ENCODE results near the gene INPP4B.
A peak's percentile ranks its signal among the peaks of the same experiment; 100 is the strongest.

INPP4B gene

DNA sequence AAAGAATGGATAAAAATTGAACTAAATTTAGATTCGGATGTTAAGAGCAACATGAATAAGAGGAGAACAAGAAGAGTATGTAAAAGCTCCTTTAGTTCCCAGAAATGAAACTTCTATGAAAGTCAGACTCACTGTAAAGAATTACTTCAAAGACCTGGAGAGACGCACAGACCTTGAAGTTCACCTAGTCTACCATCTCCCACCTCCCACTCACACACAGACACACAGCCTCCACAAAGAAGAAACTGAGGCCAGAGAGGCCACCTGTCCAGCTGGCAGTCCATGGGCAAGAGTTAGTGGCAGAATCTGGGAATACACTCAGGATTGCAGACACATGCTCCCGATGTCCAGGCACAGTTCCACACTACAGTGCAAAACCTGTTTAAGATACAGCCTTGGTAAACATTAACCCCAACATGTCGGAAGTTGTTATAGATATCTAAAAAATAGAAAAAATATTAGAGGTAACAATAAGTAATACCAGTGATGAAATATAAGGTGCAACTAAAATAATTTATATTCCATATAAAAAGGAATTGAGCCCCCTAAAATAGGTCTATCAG, 288.8 kb downstream of the INPP4B start:
- TF ChIP-seq, protein P1, sequence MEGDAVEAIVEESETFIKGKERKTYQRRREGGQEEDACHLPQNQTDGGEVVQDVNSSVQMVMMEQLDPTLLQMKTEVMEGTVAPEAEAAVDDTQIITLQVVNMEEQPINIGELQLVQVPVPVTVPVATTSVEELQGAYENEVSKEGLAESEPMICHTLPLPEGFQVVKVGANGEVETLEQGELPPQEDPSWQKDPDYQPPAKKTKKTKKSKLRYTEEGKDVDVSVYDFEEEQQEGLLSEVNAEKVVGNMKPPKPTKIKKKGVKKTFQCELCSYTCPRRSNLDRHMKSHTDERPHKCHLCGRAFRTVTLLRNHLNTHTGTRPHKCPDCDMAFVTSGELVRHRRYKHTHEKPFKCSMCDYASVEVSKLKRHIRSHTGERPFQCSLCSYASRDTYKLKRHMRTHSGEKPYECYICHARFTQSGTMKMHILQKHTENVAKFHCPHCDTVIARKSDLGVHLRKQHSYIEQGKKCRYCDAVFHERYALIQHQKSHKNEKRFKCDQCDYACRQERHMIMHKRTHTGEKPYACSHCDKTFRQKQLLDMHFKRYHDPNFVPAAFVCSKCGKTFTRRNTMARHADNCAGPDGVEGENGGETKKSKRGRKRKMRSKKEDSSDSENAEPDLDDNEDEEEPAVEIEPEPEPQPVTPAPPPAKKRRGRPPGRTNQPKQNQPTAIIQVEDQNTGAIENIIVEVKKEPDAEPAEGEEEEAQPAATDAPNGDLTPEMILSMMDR (conservative IDR thresholded peaks at IDR 0.05): no peak
- no peak overlapping the region for H3K27ac ChIP-seq

DNA sequence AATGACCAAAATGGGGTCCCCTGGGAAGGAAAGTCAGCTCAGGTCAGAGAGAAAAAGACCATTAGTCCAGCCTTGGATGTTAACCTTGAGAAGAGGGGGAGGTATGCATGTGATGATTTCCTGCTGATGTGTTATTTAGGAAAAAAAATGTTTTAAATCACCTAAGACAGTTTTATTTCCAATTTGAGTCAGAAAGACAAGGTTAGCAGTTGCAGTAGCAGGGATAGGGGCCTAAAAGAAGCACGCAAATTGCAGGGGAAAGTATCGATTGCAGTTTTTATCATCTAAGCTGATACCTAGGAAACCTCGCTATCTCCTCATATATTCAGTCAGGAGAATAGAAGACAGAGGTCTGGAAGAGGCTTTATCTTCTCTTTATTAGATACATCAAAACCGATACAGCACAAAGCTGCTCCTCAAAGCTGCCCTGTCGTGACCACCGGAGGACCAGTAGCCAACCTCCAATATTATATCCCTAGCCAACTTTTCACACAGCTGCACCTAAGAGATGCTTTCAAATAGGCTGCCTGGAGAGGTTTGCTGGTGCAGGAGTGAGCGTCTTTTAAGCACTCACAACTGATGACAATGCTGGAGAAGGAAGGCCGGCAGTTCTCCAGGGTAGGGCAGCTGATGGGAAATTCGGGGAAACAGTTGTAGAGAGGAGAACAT, 289.4 kb downstream of the INPP4B start:
- no peak overlapping the region for H3K27ac ChIP-seq
- TF ChIP-seq, protein P1 (conservative IDR thresholded peaks at IDR 0.05): no peak

DNA sequence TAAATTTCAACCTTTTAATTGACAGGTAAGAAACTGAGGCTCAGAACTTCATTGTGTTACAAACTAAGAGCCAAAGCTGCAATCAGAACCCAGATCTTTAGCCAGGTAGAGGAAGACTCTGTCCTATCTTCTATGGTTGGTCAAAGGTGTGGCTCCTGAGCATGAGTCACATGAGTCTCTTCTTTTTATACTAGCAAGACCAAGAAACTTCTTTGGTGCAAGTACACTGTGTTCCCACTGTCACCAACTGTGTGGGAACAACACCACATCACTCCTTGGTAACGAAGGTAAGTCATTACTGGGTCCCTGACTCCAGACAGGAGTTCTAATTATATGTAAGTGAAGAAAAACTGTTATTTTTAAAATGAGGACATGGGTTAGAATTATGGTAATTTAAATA, 290.1 kb downstream of the INPP4B start:
- TF ChIP-seq, protein P1 (conservative IDR thresholded peaks at IDR 0.05): no peak
- no peak overlapping the region for H3K27ac ChIP-seq

DNA sequence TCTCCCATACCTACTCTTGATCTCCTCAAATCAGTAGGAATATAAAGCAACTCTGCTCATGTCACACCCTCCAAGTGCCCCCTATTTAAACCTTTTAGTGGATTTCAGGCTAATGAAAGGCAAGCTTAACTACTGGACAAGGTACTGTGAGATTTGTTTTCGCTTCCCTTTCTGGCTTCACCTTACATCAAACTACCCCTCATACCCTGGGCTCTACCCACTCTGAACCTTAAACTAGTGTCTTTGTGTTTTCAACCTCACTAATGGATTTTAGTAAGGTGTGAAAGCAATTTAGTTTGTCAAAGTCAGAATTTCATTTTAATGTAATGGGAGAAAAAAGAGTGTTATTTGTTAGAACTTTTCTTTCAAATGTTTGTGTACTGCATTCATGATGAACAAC, 291.7 kb downstream of the INPP4B start:
- TF ChIP-seq, protein P1 (conservative IDR thresholded peaks at IDR 0.05): no peak
- no peak overlapping the region for H3K27ac ChIP-seq

DNA sequence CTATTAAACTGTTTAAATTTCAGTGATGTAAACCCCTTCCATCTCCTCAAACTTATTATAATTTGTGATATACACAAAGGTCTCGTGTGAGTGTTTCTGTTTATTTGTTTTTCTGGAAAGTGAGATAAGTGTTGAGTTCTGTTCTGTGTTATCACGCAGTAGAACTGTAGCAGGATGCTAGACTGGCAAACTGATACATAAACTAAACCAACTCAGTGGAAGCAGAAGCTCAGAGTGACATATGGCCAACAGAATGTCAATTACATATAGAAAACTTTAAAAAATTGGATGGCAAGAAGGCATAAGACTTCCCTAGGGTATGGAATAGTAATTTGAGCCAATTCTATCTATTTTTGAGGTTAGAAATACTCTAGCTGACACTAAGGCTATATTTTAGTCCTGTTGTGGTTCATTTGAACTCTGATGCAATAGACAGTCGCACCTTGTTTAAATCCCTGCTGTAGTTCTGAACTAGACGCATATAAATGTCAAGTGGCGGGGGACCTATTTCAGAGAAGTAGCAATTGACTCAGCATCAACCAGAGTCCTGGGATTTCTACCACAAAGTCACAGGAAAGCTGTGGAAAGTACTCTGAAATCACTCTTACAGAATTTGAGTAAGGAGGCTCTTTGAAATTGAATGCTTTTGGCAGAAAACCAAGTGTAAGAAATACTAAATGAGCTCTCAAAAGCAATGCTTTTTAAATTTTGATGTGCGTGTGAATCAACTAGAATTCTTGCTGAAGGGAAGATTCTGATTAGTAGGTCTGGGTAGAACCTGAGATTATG, 294.4 kb downstream of the INPP4B start:
- TF ChIP-seq, protein P1 (conservative IDR thresholded peaks at IDR 0.05): no peak
- no peak overlapping the region for H3K27ac ChIP-seq

DNA sequence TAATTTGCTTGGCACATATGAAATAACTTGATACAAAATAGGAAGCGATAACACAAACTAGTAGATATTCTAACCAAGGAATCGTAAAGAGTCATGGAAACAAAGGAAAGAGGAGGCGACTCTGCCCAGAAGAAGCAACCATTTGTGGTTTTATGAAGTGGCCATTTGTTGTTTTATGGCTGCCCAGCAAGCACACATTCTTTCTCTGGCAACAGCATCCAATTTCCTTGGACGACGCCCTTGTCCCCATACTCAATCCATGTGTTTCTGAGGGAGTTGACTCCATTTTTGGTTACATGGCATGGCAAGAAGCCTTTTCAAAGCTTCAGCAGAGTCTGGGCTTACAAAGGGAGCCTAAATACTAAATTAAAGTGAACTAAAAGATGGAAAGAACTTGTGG, 295.1 kb downstream of the INPP4B start:
- no peak overlapping the region for H3K27ac ChIP-seq
- TF ChIP-seq, protein P1 (conservative IDR thresholded peaks at IDR 0.05): no peak

DNA sequence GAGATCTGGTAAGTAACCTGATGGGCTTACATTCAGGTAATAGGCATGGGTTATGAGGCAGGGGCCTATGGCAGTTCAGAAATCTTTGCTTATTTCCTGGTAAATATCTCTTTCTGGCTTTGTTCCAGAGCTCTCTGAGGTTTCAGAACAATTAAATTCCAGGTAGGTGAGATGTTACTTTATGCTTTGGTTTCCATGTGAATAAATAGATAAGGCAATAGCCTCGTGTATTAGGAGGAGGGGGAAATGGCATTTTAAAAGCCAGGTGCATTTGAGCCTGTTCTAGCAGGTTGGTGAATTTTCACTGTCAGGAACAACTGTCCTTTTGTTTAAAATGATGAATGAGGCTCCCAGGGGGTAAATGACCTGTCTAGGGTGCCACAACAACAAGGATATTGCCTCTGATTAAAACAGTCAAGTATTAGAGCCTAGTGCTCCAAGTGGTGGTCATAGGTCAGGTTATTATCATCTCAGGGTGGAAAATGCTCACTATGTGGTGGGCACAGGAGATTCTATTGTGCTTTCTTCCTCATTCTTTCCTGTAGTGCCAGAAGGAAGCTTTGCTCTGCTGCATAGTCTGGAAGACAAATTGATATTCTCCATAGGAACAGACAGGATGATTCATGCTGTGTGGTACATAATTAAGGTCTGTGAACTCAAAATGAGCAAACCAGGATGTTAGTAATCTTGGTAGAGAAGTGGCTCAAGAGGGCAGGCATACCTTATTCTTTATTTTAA, 296.2 kb downstream of the INPP4B start:
- TF ChIP-seq, protein P1 (conservative IDR thresholded peaks at IDR 0.05): no peak
- H3K27ac ChIP-seq: peak overlapping the region; percentile 26; the same call in 1 of the 2 replicates
